GM21619 (cell line): ENCODE measurements around the gene MAP3K21.

Experiments
- ATAC-seq: cut with Tn5 transposase; IDR thresholded peaks from one replicate; pipeline ENCODE4 v1.9.1; 2021; ENCODE audit not compliant: unreplicated experiment

The MAP3K21 gene

DNA sequence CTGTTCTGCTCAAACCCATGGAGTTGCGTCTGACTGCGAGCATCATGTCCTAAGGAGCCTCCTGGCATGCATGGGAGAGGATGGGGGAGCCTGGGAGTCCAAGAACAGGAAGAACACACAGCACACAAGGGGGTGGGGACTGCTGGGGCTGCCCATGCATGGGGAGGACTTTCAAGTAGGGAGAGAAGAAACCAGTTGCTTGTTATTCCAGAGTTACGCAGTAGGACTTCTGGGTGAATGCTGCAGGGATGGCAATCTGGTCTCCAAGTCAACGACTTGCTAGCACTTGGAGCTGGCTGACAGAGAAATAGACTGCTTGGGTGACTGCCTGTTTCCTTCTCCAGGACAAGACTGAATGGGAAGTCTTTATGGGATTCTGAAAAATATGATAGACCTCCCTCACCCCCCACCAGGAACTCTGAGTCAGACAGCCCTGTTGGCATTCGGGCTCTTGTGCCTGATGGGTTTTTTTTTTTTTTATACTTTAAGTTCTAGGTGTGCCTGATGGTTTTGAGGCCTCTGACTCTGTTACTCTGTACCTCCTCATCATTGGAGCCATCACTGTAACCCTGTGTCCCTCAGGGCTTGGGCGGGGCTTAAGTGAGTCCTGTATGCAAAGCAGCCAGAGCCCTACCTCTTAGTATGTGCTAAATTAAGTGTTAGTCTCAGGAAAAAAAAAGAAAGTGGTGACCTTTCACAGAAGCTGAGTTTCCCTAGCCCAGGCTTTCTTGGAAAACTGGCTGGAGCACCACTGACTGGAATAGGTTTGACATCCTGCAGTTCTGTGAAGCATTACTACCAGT, 30.3 kb downstream of the MAP3K21 start:
- no peak for ATAC-seq

DNA sequence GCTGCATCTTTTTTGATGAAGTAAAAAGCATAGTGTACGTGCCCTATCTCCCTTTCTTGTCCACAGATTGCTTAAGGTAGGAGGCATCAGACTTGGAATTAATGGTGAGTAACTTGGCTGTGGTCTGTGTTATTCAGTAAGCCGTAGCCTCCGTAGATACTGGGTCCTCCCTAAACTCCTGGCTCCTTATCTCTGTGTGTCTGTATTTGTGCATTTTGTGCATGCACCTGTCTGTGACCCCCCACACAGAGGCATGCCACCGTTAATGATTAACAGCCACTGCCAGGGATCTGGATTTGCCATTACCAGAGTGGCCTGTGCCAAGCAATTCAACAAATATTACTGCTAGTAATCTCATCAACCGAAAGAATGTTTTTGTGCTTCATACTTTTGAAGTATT, 31.9 kb downstream of the MAP3K21 start:
- no peak for ATAC-seq

DNA sequence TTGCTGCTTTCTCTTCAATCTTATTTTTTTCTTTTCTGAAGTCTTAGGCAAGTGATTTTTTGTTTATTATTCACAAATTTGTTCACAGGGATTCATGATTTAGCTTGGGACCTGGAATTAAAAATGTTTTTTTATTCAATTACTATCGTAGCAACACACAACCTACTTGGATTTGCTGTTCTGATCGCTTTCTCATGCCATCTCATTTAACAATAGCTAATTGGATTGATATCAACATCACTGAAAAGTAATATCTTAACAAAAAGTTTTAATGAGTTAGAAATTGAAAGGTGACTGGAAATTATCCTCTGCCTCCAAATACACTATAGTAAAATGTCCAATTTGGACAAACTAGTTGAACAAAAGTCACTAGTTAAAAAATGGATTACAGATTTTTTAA, 32.4 kb downstream of the MAP3K21 start:
- no peak for ATAC-seq

DNA sequence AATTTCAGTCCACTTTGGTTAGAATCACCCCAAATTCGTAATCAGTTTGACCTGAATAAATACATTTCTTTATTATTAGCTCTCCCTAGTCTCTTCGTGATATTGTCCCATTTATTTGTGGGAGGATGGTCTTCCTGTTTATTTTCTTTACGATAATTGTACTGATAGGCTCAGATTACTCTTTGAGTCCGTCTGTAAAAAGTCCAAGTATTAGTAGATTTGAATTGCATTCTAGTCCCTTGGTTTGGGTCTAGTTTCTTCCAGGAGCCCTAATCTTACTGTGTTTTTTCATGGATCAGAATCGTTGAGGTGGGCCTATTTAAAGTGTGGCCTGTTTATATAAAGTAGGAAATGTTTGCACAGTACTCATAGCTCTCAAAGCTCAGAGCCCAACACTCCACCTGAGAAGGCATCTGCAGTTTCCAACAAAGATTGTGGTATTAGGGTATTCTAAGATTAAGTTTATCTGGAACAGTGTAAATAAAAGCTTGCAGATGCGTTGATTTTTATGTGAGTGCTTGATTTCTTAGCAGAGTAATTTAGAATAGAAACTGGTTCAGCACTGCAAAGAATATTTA, 33.1 kb downstream of the MAP3K21 start:
- no peak for ATAC-seq

DNA sequence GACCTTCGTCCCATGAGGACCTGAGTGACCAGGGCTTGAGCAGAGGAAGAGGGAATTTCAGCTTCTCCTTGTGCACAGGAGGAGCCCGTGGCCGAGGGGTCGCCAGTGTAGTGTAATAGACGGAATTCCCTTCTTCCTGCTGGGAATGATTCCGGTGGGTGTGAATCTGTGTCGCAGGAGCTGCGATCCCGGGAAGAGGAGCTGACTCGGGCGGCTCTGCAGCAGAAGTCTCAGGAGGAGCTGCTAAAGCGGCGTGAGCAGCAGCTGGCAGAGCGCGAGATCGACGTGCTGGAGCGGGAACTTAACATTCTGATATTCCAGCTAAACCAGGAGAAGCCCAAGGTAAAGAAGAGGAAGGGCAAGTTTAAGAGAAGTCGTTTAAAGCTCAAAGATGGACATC, 34.4 kb downstream of the MAP3K21 start:
- ATAC-seq = no peak

DNA sequence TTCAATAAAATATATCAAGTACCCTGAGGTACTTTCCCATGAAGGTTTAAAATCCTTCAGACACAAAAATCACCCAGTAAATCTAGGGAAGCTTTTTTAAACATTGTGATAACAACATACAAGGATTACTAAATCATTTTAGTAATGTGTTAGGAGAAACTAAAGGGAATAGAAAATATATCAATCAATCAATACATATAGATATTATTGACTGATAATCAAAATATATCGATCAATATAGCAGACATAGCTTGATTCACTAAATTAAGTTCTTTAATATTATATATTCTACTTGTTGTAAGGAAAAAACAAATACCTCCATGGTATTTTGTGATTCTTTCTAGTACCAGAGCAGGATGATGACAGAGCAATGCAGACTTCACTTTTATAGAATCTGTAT, 35.2 kb downstream of the MAP3K21 start:
- ATAC-seq = no peak

DNA sequence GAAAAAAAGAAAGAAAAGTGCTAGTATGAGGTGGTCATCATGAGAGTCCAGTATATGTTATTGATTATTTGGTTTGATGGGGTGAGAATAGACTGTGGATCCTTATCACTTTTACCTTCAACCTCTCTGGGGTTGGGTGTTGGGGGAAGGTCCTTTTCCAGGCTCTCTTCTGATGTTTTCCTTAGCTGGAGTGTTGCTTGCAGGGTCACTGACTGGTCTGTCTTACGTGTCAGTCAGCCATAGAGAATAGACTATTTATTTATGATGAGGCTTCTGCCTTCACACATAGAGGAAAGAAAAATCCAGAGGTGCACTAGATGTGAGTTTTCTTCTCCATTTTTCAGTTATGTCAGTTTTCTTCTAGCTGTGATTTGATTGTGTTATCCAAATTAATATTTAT, 36.5 kb downstream of the MAP3K21 start:
- ATAC-seq = no peak

DNA sequence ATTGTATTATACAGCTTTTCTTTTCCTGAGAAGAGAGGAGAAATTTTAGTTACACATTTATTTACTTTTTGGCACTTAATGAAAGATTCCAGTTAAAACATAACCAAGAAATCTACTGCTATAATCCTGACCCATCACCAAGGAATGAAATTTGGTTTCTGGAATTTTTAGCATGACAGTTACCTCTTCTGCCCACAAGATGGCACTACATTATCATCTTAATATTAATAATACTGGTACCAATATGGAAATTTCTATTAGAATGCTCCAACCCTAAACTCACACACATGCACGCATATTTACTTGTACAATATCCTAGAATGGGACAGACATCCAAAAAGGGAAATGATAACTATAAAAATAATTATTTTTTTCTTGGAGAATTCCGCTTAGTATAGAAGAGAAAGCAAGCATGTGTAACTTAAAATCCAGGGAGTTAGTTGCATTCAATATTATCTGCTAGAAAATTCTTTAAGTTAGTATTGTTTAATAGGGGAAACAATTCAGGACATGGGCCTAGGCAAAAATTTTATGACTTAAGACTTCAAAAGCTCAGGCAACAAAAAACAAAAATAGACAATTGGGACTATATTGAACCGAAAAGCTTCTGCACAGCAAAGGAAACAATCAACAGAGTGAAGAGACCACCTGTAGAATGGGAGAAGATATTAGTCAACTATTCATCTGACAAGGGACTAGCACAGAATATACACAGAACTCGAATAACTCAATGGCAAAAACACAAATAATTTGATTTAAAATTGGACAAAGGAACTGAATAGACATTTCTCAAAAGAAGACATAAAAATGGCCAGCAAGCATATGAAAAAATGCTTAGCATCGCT, 37.4 kb downstream of the MAP3K21 start:
- ATAC-seq = no peak

DNA sequence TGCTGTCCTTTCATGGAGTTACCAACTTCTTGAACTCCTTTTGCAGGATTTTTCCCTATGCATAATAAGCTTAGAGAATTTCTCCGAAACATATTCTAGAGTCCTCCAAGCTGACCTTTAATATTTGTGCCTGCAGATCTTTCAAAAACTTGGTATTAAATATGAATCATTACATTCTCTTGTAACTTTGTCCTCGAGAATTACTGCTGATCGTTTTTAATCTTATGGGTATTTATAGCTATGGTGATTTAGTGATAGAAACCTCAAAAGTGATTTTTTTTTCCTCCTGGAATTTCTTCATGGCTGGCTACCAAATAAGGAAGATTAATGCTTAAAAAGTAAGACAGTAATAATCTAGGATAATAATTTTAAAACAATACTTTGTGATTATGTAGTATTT, 39.1 kb downstream of the MAP3K21 start:
- ATAC-seq = no peak

DNA sequence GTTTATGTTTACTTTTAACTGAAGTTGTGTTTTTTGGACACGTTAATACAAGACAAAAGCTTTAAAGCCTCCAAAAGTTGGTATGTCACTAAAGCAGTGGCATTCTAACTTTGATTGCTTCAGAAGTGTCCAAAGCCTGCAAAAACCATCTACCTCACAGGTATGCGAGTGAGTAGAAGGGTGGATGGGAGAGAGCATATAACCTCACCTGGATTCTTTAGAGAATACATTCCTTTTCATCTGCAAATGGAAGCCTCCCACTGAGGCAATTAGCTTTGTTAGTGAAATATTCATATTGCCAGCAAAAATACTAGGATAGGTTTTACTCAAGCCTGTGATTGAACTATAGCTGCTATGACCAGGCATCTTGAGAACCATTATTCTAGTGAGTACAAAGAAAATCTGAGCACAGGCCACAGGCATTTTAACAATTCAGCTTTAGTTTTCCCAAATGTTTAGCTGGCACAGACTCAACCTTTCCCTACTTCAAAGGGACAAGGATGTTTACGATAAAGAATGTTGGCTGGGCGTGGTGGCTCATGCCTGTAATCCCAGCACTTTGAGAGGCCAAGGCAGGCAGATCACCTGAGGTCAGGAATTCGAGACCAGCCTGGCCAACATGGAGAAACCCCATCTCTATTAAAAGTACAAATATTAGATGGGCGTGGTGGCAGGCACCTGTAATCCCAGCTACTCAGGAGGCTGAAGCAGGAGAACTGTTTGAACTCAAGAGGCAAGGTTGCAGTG, 39.7 kb downstream of the MAP3K21 start:
- ATAC-seq = no peak

DNA sequence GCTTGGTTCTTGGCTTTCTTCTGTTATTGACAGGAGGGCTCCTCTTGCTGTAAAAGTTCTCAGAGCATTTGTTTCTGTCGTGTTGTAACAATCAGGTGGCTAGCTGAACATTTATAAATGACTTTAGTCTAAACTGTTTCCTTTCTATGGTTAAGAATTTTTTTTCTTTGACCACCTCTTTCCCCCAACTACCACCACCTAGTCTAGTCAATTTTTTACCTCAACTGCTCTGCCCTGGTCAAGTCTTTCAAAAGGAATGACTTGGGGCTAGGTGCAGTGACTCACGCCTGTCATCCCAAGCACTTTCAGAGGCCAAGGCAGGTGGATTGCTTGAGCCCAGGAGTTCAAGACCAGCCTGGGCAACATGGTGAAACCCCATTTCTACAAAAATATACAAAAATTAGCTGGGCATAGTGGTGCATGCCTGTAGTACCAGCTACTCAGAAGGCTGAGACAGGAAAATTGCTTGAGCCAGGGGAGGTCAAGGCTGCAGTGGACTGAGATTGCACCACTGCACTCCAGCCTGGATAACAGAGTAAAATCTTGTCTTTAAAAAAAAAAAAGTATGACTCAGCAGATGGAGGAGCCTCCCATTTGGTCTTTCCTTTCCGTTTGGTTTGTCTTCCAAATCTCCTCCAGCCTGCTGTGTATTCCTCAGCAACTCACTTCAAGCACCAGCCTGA, 40.7 kb downstream of the MAP3K21 start:
- ATAC-seq = no peak

DNA sequence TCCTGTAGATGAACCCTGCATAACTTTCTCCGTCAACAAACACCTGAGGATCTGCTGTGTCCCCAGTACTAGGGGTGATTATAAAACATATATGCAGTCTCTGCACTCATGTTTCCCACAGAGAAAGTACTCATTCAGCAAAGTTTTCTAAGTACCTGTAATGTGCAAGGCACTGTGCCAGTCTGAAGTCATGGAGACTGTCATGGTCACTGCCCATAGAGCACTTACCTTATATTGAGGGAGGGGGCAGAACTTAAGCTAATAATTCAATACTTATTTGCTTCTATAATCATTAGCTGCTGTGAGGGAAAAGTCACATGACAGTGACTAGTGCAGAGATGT, 41.2 kb downstream of the MAP3K21 start:
- no peak for ATAC-seq

DNA sequence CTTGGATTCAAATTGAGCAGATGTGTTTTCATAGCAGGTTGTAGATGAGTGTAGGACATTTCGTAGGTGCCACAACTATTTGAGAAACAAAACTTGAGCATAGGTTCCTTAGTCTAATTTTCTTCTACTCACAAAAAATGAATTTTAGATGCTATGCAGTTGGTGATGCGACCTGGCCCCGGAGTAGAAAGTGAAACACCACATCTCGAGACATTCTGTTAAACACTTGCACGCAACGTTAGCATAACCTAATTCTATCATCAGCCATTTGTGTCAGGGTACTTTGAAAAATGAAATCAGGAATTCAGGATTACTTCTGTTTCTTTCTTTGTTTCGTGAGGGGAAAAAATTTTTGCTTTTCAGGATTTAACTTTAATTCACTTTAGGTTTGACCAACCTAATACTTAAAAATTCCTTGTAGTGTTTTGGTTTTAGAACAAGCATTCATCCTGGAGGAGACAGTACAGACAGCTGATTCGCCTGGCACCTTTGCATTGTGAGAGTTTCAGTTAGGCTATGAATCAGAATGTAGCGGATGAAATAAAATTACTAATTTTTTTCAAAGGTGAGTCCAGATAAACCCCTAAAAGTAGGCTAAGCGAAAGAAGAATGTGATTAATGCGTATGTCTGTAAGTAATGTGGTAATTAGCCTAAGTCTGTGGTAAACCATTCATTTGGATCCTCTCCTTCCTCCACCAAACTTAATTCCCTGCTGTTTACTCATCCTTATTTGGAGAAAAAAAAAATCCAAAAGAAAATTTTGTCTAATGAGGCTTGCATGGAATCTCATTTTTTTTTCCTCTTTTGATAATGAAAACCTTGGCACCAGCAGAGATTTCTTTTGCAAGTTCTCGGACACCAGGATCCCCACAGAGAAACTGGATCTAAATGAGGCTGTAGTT, 44.9 kb downstream of the MAP3K21 start:
- no peak for ATAC-seq

DNA sequence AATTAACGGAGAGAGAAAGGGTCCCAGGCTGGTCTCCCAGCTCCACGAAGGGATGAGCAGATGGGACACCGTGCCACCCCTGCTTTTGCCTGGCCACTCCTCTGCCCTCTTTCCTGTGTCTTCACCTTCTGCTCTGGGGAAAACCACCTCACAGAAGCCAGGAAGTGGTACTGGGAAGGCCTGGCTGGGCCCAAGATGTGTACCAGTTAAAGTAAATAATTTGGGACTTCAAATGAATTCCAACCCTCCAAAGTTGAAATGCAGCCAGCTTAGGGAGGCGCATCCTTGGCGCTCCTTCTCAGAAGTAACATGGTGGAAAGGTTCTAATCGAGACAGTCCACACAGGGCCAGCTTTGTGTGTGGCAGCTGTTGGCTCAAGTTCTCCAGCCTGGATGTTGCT, 45.7 kb downstream of the MAP3K21 start:
- no peak for ATAC-seq

DNA sequence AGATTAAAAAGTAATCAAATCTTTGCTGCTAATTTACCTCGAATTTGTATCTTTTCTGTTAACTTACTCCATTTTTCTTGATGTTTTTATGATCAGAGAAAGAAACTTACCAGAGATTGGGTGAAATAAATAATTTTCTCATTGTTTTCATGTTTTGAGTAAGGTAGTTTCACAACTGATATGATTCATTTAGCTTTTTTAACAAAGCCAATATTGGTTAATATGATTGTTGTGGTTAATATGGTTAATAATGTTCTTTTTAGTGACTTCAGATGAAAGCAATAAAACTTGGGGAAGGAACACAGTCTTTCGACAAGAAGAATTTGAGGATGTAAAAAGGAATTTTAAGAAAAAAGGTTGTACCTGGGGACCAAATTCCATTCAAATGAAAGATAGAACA, 48.1 kb downstream of the MAP3K21 start:
- no peak for ATAC-seq

DNA sequence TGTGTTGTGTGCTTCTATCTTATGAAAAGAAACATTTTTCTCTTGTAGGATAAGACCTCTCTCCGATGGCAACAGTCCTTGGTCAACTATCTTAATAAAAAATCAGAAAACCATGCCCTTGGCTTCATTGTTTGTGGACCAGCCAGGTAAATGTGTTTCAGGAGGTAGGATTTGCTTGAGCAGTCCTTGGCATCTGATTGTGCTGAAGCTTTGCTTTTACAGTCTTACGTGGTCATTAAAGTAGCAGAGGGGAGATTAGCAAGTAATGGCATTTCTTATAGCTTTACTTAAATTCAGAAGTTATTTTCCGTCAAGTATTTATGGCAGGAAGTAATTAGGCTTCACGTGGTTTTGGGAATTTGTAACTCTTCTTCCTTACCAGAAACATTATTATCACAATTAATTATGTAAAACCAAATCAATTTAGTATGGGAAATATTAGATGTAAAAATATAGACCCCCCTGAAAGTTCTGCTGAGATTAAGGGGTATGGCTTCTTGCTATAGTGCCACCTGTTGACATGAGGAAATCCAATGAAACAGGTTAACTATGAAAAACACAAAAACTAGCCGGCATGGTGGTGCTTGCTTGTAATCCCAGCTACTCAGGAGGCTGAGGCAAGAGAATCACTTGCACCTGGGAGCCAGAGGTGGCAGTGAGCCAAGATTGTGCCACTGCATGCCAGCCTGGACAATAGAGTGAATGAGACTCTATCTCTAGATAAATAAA, 49.0 kb downstream of the MAP3K21 start:
- ATAC-seq = no peak

DNA sequence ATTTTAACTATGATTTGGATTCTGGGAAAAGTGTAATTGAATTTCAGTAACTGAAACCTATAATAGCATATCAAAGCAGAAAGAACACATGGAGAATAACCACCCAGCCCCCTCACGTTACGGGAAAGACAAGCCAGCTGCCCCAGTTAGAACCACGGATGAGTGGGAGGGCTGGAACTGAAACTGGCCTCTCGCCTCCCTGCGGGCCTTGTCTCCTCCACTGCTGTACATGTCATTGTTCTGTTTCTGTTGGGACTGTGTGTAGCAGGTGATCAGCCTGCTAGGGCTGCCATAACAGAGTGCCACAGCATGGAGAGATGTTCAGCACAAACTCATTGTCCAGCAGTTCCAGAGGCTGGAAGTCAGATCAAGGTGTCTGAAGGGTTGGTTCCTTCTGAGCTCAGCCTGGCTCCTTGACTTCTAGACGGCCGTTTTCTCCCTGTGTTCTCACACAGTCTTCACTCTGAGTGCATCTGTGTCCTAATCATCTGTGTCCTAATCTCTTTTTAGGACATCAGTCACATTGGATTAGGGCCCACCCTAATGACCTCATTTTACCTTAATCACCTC, 52.4 kb downstream of the MAP3K21 start:
- ATAC-seq = no peak

DNA sequence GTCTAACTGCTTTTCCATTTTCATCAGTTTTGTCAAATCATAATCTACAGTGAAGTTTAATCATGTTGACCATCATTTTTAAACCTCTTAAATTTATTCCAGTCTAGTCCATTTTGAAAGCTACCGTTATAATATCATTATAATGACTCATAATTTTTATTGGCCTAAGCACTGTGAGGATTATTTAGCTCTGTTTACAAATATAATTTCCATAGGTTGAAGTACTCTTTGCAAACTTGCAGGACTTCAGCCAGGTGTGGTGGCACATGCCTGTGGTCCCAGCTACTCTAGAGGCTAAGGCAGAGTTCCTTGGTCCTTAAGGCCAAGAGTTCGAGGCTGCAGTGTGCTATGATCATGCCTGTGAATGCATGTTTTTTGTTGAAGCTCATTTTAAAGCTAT, 54.3 kb downstream of the MAP3K21 start:
- no peak for ATAC-seq

DNA sequence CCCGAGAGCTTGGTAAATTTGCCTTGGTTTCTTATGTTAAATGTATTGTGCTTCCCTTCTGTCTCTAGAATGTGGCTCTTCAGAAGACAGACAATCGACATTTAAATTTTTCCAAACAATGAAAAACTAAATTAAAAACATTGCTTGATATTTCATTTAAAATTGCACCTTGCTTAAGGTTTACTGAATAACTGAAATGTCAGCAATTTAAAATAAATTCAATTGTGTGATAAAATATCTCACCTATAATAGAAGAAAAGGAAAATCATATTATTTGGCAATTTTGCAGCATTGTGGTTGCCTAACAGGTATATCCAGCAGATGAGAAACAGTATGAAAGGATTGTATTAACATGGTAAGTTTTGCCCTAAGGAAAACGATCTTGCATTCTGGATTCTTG, 56.5 kb downstream of the MAP3K21 start:
- no peak for ATAC-seq
